Cardiac muscle cell (in vitro differentiated cells and primary cell): ENCODE data around the gene ACTL7A. TPM values are rescaled to one million over a fixed set of nuclear protein-coding genes. Genes with fewer than 3 reads are reported as not detected.
A peak's percentile ranks its signal among the peaks of the same experiment; 100 is the strongest.
"Not testable (repeated sequence)": the region's sequence is repeated elsewhere in the genome, so short reads cannot be mapped to it uniquely, and the experiment has no call there.

Experiments used
- DNase-seq, 2 donors: peaks; one replicate each; pipeline versions ENCODE4 v3.0.0 to v3.0.0-alpha.2; 2010 to 2017; ENCODE audit warnings: low read depth in 1 of 2, low spot score in 1 of 2
- H3K27ac ChIP-seq: fragments of 200-600 bp; sonication (generic); 2 replicates; pipeline ENCODE4 v1.5.1; 2016
- H3K27me3 ChIP-seq: fragments of 200-600 bp; sonication (generic); 2 replicates; pipeline ENCODE4 v1.6.0; 2016; ENCODE audit warnings: control low read depth
- H3K36me3 ChIP-seq: fragments of 200-600 bp; sonication (generic); 2 replicates; pipeline ENCODE4 v1.5.1; 2016; ENCODE audit warnings: control low read depth
- H3K4me1 ChIP-seq: fragments of 200-600 bp; sonication (generic); 2 replicates; pipeline ENCODE4 v1.8.1; 2017; ENCODE audit warnings: low read depth, mild to moderate bottlenecking, mixed run types
- H3K4me3 ChIP-seq: fragments of 200-600 bp; sonication (generic); 2 replicates; pipeline ENCODE4 v1.5.1; 2016; ENCODE audit warnings: mild to moderate bottlenecking
- H3K9me3 ChIP-seq: fragments of 200-600 bp; sonication (generic); 2 replicates; pipeline ENCODE4 v1.5.1; 2017; ENCODE audit warnings: low read depth, mild to moderate bottlenecking, control low read depth
- CTCF ChIP-seq: IDR thresholded peaks from 2 replicates; pipeline ENCODE4 v1.5.1; 2012; ENCODE audit warnings: low read depth, mild to moderate bottlenecking, low read length
- polyA plus RNA-seq: library from polyadenylated mRNA; unstranded; fragments of >200 nt; fragmentation: Nextera tagmentation; extraction: Ambion mirVana; gene quantifications from 2 replicates; pipeline ENCODE4 v1.2.1, GENCODE V29; 2016
- total RNA-seq: library from RNA; depleted of rRNA; stranded (reverse); fragments of >200 nt; gene quantifications from 2 replicates; pipeline ENCODE4 v1.2.3, GENCODE V29; 2016

Gene ACTL7A
- total and polyA plus RNA-seq, 2 experiments from 2014 or later: not detected

- Histone ChIP-seq H3K36me3 (peaks cover 13% of the 10 kb centered on the region), H3K4me3 (no peak overlapping the region), H3K27me3 (no peaks in the 10 kb centered on the region), H3K9me3 (no peaks in the 10 kb centered on the region), H3K4me1 (peaks cover 27% of the 10 kb centered on the region), H3K27ac (no peak overlapping the region)
- peak; percentile 73 to 90 for DNase-seq
- TF ChIP-seq CTCF: no peak
Observed at GRCh38 chr9:108885643-108886348, 23.7 kb downstream of the ACTL7A start.

- H3K9me3 ChIP-seq, H3K36me3 ChIP-seq, H3K4me3 ChIP-seq, H3K27me3 ChIP-seq, H3K27ac ChIP-seq: not testable (repeated sequence)
- peaks cover 27% of the 10 kb centered on the region for H3K4me1 ChIP-seq
- DNase-seq: peak in 1 of 2 donors; percentile 22
Observed at GRCh38 chr9:108886594-108887271, 24.7 kb downstream of the ACTL7A start.

- Histone ChIP-seq H3K27ac (peak overlapping the region; percentile 90), H3K27me3 (no peaks in the 10 kb centered on the region), H3K4me3 (no peak overlapping the region), H3K4me1 (peaks cover 27% of the 10 kb centered on the region), H3K36me3 (peaks cover 8% of the 10 kb centered on the region), H3K9me3 (no peaks in the 10 kb centered on the region)
- peak; percentile 33 for TF ChIP-seq CTCF
- DNase-seq: peak; percentile 56 to 72
Observed at GRCh38 chr9:108889649-108890067, 27.6 kb downstream of the ACTL7A start.

GRCh38 chr9:108894225-108894997 lies 32.3 kb downstream of the ACTL7A start:
- Histone ChIP-seq H3K4me3 (no peak overlapping the region), H3K27ac (no peak overlapping the region), H3K4me1 (peaks cover 9% of the 10 kb centered on the region), H3K36me3 (peaks cover 35% of the 10 kb centered on the region), H3K27me3 (no peaks in the 10 kb centered on the region), H3K9me3 (no peaks in the 10 kb centered on the region)
- no peak for DNase-seq
- no peak for TF ChIP-seq CTCF

GRCh38 chr9:108897324-108898096 lies 35.4 kb downstream of the ACTL7A start:
- Histone ChIP-seq H3K27me3 (no peaks in the 10 kb centered on the region), H3K27ac (no peak overlapping the region), H3K9me3 (no peaks in the 10 kb centered on the region), H3K4me3 (no peak overlapping the region), H3K4me1 (no peaks in the 10 kb centered on the region), H3K36me3 (peaks cover 56% of the 10 kb centered on the region)
- no peak for DNase-seq
- TF ChIP-seq CTCF: no peak

- H3K36me3 ChIP-seq: peaks cover 65% of the 10 kb centered on the region
- not testable (repeated sequence) for DNase-seq, H3K4me3 ChIP-seq, H3K9me3 ChIP-seq, H3K4me1 ChIP-seq, H3K27me3 ChIP-seq, H3K27ac ChIP-seq
Observed at GRCh38 chr9:108899023-108899695, 37.1 kb downstream of the ACTL7A start.
